SK-N-MC (cell line): ENCODE data around the gene ZFR.

Source experiments
- EZH2 ChIP-seq: fragments of 200-600 bp; sonication (generic); IDR thresholded peaks from one replicate; pipeline ENCODE4 v1.6.1; 2017; ENCODE audit warnings: antibody characterized with exemption
- POLR2AphosphoS5 ChIP-seq: IDR thresholded peaks from 2 replicates; pipeline ENCODE4 v1.6.1; 2012; ENCODE audit warnings: mild to moderate bottlenecking, low read depth, low read length, borderline replicate concordance

GRCh38 chr5:32443541-32444430 lies 754 bp downstream of the ZFR start:
- TF ChIP-seq EZH2 (no peak), POLR2AphosphoS5 (no peak)
